PC-9 (cell line): ENCODE results near the gene SYNPR. TPM values are rescaled to one million over a fixed set of nuclear protein-coding genes. Genes with fewer than 3 reads are reported as not detected.

Experiments
- BruUV-seq: library from RNA; stranded (reverse); fragments of 400-500 nt; replicated peaks from 2 replicates; lab custom pipeline; 2021; lab: Mats Ljungman, UMichigan
- CTCF ChIA-PET: fragments of 300-600 bp; sonication (Branson Sonifier 250); formaldehyde crosslinking; loops from one replicate; lab custom pipeline; 2022; ENCODE audit warnings: antibody characterized with exemption; lab: Charles Lee
- POLR2A ChIA-PET: fragments of 300-600 bp; sonication (Branson Sonifier 250); formaldehyde crosslinking; loops from one replicate; lab custom pipeline; 2022; ENCODE audit warnings: antibody characterized with exemption; ENCODE audit not compliant: unreplicated experiment; lab: Charles Lee
- DNase-seq, 2 experiments: peaks; one replicate each; pipeline versions ENCODE4 v3.0.0 to v3.0.0-alpha.2; 2015 to 2022; ENCODE audit warnings: mixed read lengths in 1 of 2
- H2AFZ ChIP-seq: fragments of 200-600 bp; sonication (generic); 2 replicates; pipeline ENCODE4 v1.8.1; 2017; ENCODE audit warnings: antibody characterized with exemption
- H3F3A ChIP-seq: fragments of 200-600 bp; sonication (generic); 2 replicates; pipeline ENCODE4 v1.8.1; 2017; ENCODE audit warnings: antibody characterized with exemption, mild to moderate bottlenecking, low read depth; ENCODE audit not compliant: insufficient read depth
- H3K27ac ChIP-seq: fragments of 200-600 bp; sonication (generic); 2 replicates; pipeline ENCODE4 v1.6.1; 2016; ENCODE audit warnings: mixed run types
- H3K27me3 ChIP-seq: fragments of 200-600 bp; sonication (generic); 2 replicates; pipeline ENCODE4 v1.6.1; 2016; ENCODE audit warnings: low read depth, mixed run types; ENCODE audit not compliant: insufficient read depth
- H3K36me3 ChIP-seq: fragments of 200-600 bp; sonication (generic); 2 replicates; pipeline ENCODE4 v1.6.1; 2016; ENCODE audit warnings: low read depth, mixed run types
- H3K4me1 ChIP-seq: fragments of 200-600 bp; sonication (generic); replicated peaks from 2 replicates; pipeline ENCODE4 v1.6.1; 2016; ENCODE audit warnings: mixed run types; ENCODE audit not compliant: insufficient read depth
- H3K4me2 ChIP-seq: fragments of 200-600 bp; sonication (generic); 2 replicates; pipeline ENCODE4 v1.6.1; 2017; ENCODE audit warnings: mixed run types
- H3K4me3 ChIP-seq: fragments of 200-600 bp; sonication (generic); 2 replicates; pipeline ENCODE4 v1.6.1; 2016; ENCODE audit warnings: mixed run types
- H3K79me2 ChIP-seq: fragments of 200-600 bp; sonication (generic); 2 replicates; pipeline ENCODE4 v1.6.1; 2017; ENCODE audit warnings: low read depth, mixed run types
- H3K9me2 ChIP-seq: fragments of 200-600 bp; sonication (generic); 2 replicates; pipeline ENCODE4 v1.8.1; 2017; ENCODE audit warnings: mild to moderate bottlenecking; ENCODE audit not compliant: insufficient read depth
- H3K9me3 ChIP-seq: fragments of 200-600 bp; sonication (generic); 2 replicates; pipeline ENCODE4 v1.8.1; 2016; ENCODE audit warnings: low read depth; ENCODE audit not compliant: insufficient read depth
- H4K20me1 ChIP-seq: fragments of 200-600 bp; sonication (generic); 2 replicates; pipeline ENCODE4 v1.8.1; 2017; ENCODE audit not compliant: insufficient read depth
- CTCF ChIP-seq: fragments of 200-600 bp; sonication (generic); conservative IDR thresholded peaks from 2 replicates; pipeline ENCODE4 v1.6.1; 2017; ENCODE audit warnings: mixed run types, antibody characterized with exemption, mild to moderate bottlenecking, moderate library complexity
- EZH2 ChIP-seq: fragments of 200-600 bp; sonication (generic); IDR thresholded peaks from 2 replicates; pipeline ENCODE4 v1.8.0; 2017; ENCODE audit warnings: antibody characterized with exemption, low read depth
- intact Hi-C: fragments of 100-400 bp; cut with micrococcal nuclease; formaldehyde crosslinking; loops from one replicate; pipeline ENCODE4 v1.10.0; 2022; ENCODE audit not compliant: unreplicated experiment
- total RNA-seq: library from RNA; stranded (reverse); gene quantifications from 2 replicates; pipeline ENCODE4 v1.2.3, GENCODE V29; 2021

SYNPR gene
- total RNA-seq, 1 experiment from 2014 or later: not detected

- no peak overlapping the region for H2AFZ ChIP-seq
- no peaks in the 10 kb centered on the region for H3K36me3 ChIP-seq
- no peaks in the 10 kb centered on the region for H3K79me2 ChIP-seq
- TF ChIP-seq CTCF: no peak
- no peak for TF ChIP-seq EZH2
- no peak overlapping the region for H3K4me3 ChIP-seq
- H3K9me3 ChIP-seq: no peaks in the 10 kb centered on the region
- intact Hi-C loops: no loop called here
- no peaks in the 10 kb centered on the region for H3K4me1 ChIP-seq
- no peak overlapping the region for H3K4me2 ChIP-seq
- no peaks in the 10 kb centered on the region for H4K20me1 ChIP-seq
- POLR2A ChIA-PET: no interaction called here
- CTCF ChIA-PET: no interaction called here
- H3K27ac ChIP-seq: no peak overlapping the region
- no peak for DNase-seq
- H3K27me3 ChIP-seq: no peaks in the 10 kb centered on the region
- no peaks in the 10 kb centered on the region for H3K9me2 ChIP-seq
- H3F3A ChIP-seq: no peaks in the 10 kb centered on the region
- BruUV-seq: no TSS peak
Measured at GRCh38 chr3:63429905-63430304, 151.8 kb downstream of the SYNPR start.

- H2AFZ ChIP-seq: no peak overlapping the region
- H3K27me3 ChIP-seq: no peaks in the 10 kb centered on the region
- intact Hi-C loops: no loop called here
- TF ChIP-seq CTCF (no peak), EZH2 (no peak)
- no peak overlapping the region for H3K27ac ChIP-seq
- H3K36me3 ChIP-seq: no peaks in the 10 kb centered on the region
- H3F3A ChIP-seq: no peaks in the 10 kb centered on the region
- DNase-seq: no peak
- CTCF ChIA-PET: no interaction called here
- no peaks in the 10 kb centered on the region for H3K4me1 ChIP-seq
- H3K4me2 ChIP-seq: no peak overlapping the region
- H3K79me2 ChIP-seq: no peaks in the 10 kb centered on the region
- no peak overlapping the region for H3K4me3 ChIP-seq
- no peaks in the 10 kb centered on the region for H3K9me3 ChIP-seq
- no TSS peak for BruUV-seq
- no peaks in the 10 kb centered on the region for H4K20me1 ChIP-seq
- no peaks in the 10 kb centered on the region for H3K9me2 ChIP-seq
- POLR2A ChIA-PET: no interaction called here
Measured at GRCh38 chr3:63430875-63431274, 152.8 kb downstream of the SYNPR start.

- DNase-seq: no peak
- H3K4me2 ChIP-seq: no peak overlapping the region
- H2AFZ ChIP-seq: no peak overlapping the region
- ChIA-PET CTCF (no interaction called here), POLR2A (no interaction called here)
- no peaks in the 10 kb centered on the region for H3K9me2 ChIP-seq
- H3K9me3 ChIP-seq: no peaks in the 10 kb centered on the region
- TF ChIP-seq CTCF (no peak), EZH2 (no peak)
- no peak overlapping the region for H3K4me3 ChIP-seq
- BruUV-seq: no TSS peak
- no peaks in the 10 kb centered on the region for H3F3A ChIP-seq
- no peak overlapping the region for H3K27ac ChIP-seq
- H3K27me3 ChIP-seq: no peaks in the 10 kb centered on the region
- no peaks in the 10 kb centered on the region for H3K36me3 ChIP-seq
- no peaks in the 10 kb centered on the region for H3K4me1 ChIP-seq
- intact Hi-C loops: no loop called here
- H3K79me2 ChIP-seq: no peaks in the 10 kb centered on the region
- no peaks in the 10 kb centered on the region for H4K20me1 ChIP-seq
Measured at GRCh38 chr3:63437858-63438257, 159.8 kb downstream of the SYNPR start.
